Hepatocyte (in vitro differentiated cells): ENCODE data around the gene DCAF10.
"Not testable (repeated sequence)": the region's sequence is repeated elsewhere in the genome, so short reads cannot be mapped to it uniquely, and the experiment has no call there.

Experiments used
- EZH2 ChIP-seq: fragments of 200-600 bp; sonication (generic); IDR thresholded peaks from 2 replicates; pipeline ENCODE4 v1.6.1; 2016; ENCODE audit warnings: antibody characterized with exemption, mild to moderate bottlenecking, borderline replicate concordance
- EZH2phosphoT487 ChIP-seq: fragments of 200-600 bp; sonication (generic); IDR thresholded peaks from one replicate; pipeline ENCODE4 v1.6.1; 2018; ENCODE audit warnings: antibody characterized with exemption, mild to moderate bottlenecking, low read depth, moderate library complexity; ENCODE audit not compliant: unreplicated experiment, severe bottlenecking
- TF ChIP-seq, protein P1 (sequence below): fragments of 200-600 bp; sonication (generic); IDR thresholded peaks from 2 replicates; pipeline ENCODE4 v1.5.1; 2016; ENCODE audit warnings: antibody characterized with exemption, mild to moderate bottlenecking; ENCODE audit not compliant: poor library complexity

DNA sequence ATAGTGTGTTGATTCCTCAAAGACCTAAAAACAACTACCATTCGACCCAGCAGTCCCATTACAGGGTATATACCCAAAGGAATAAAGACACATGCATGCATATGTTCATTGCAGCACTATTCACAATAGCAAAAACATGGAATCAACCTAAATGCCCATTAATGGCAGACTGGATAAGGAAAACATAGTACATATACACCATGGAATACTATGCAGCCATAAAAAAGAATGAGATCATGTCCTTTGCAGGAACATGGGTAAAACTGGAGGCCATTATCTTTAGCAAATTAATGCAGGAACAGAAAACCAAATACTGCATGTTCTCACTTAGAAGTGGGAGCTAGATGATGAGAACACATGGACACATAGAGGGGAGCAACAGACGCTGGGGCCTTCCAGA, 24.6 kb downstream of the DCAF10 start:
- not testable (repeated sequence) for TF ChIP-seq EZH2, EZH2phosphoT487
- TF ChIP-seq, protein P1, sequence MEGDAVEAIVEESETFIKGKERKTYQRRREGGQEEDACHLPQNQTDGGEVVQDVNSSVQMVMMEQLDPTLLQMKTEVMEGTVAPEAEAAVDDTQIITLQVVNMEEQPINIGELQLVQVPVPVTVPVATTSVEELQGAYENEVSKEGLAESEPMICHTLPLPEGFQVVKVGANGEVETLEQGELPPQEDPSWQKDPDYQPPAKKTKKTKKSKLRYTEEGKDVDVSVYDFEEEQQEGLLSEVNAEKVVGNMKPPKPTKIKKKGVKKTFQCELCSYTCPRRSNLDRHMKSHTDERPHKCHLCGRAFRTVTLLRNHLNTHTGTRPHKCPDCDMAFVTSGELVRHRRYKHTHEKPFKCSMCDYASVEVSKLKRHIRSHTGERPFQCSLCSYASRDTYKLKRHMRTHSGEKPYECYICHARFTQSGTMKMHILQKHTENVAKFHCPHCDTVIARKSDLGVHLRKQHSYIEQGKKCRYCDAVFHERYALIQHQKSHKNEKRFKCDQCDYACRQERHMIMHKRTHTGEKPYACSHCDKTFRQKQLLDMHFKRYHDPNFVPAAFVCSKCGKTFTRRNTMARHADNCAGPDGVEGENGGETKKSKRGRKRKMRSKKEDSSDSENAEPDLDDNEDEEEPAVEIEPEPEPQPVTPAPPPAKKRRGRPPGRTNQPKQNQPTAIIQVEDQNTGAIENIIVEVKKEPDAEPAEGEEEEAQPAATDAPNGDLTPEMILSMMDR: not testable (repeated sequence)
